AG08395 (cell line): ENCODE data around the gene TMEM82.
A peak's percentile ranks its signal among the peaks of the same experiment; 100 is the strongest.
"Not testable (repeated sequence)": the region's sequence is repeated elsewhere in the genome, so short reads cannot be mapped to it uniquely, and the experiment has no call there.

Source experiments
- DNase-seq: peaks from one replicate; pipeline ENCODE4 v3.0.0; 2012; ENCODE audit warnings: mixed read lengths, low spot score

Gene TMEM82

GRCh38 chr1:15742339-15742801 lies at the start of gene TMEM82:
TMEM82 (plus strand) TSS chr1:15742499; CDS start chr1:15742560, 61 bp downstream.
- no peak for DNase-seq

GRCh38 chr1:15693371-15693770 lies 48.9 kb upstream of the TMEM82 start:
- no peak for DNase-seq

GRCh38 chr1:15696956-15697521 lies 45.3 kb upstream of the TMEM82 start:
- DNase-seq: no peak

- no peak for DNase-seq
Measured at GRCh38 chr1:15698201-15698600, 44.1 kb upstream of the TMEM82 start.

GRCh38 chr1:15699321-15699720 lies 43.0 kb upstream of the TMEM82 start:
- DNase-seq: not testable (repeated sequence)

GRCh38 chr1:15700508-15700907 lies 41.8 kb upstream of the TMEM82 start:
- DNase-seq: no peak

GRCh38 chr1:15701784-15702183 lies 40.5 kb upstream of the TMEM82 start:
- no peak for DNase-seq

GRCh38 chr1:15702722-15703550 lies 39.4 kb upstream of the TMEM82 start:
- DNase-seq: no peak

- peak; percentile 96 for DNase-seq
Measured at GRCh38 chr1:15703562-15703961, 38.7 kb upstream of the TMEM82 start.

GRCh38 chr1:15704526-15705183 lies 37.6 kb upstream of the TMEM82 start:
- DNase-seq: no peak

- DNase-seq: no peak
Measured at GRCh38 chr1:15705184-15705566, 37.1 kb upstream of the TMEM82 start.

GRCh38 chr1:15706751-15707150 lies 35.5 kb upstream of the TMEM82 start:
- DNase-seq: no peak

- no peak for DNase-seq
Measured at GRCh38 chr1:15707239-15707925, 34.9 kb upstream of the TMEM82 start.

- no peak for DNase-seq
Measured at GRCh38 chr1:15708486-15709137, 33.7 kb upstream of the TMEM82 start.

GRCh38 chr1:15709226-15709625 lies 33.1 kb upstream of the TMEM82 start:
- no peak for DNase-seq

GRCh38 chr1:15712168-15712567 lies 30.1 kb upstream of the TMEM82 start:
- DNase-seq: no peak

GRCh38 chr1:15714406-15715136 lies 27.7 kb upstream of the TMEM82 start:
- peak; percentile 73 for DNase-seq

GRCh38 chr1:15717418-15718125 lies 24.7 kb upstream of the TMEM82 start:
- DNase-seq: no peak

- no peak for DNase-seq
Measured at GRCh38 chr1:15718199-15718601, 24.1 kb upstream of the TMEM82 start.

GRCh38 chr1:15719381-15720120 lies 22.7 kb upstream of the TMEM82 start:
- no peak for DNase-seq
